Measurements from ENCODE around the gene TMTC2. TPM values are rescaled to one million over a fixed set of nuclear protein-coding genes. Genes with fewer than 3 reads are reported as not detected.

Gene TMTC2
- total RNA-seq, 1 experiment from 2014 or later = 1.7 TPM

DNA sequence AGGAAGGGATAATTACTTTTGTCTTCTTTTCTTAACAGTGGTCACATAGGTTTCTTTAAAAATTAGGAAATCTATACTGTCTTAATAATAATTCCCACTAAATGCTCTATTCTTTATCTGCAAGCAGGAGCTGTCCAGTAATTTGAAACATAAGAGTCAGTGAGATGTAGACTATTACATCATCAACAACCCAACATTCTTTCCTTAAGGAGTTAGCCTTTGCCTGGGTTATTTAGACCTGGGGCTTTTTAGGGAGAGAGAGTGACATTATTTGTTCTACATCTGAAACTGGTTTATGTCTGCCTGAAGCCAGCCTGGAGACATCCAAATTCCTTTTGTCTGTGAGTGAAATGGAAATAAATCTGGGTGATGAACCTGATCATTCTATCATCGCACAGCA lies 294.4 kb downstream of the TMTC2 start:
- ChIA-PET CTCF (no interaction called here), POLR2A (no interaction called here)
- no peaks in the 10 kb centered on the region for H3K9me3 Mint-ChIP-seq (ENCODE audit: unreplicated experiment)
- H3K4me1 Mint-ChIP-seq (ENCODE audit: insufficient read depth, unreplicated experiment) = no peaks in the 10 kb centered on the region
- H3K36me3 Mint-ChIP-seq (ENCODE audit: insufficient read depth, unreplicated experiment) = no peaks in the 10 kb centered on the region
- no TSS peak for BruUV-seq (replicated peaks)
- no peak overlapping the region for H3K4me3 Mint-ChIP-seq (ENCODE audit: unreplicated experiment)
- TF ChIP-seq, protein P1, sequence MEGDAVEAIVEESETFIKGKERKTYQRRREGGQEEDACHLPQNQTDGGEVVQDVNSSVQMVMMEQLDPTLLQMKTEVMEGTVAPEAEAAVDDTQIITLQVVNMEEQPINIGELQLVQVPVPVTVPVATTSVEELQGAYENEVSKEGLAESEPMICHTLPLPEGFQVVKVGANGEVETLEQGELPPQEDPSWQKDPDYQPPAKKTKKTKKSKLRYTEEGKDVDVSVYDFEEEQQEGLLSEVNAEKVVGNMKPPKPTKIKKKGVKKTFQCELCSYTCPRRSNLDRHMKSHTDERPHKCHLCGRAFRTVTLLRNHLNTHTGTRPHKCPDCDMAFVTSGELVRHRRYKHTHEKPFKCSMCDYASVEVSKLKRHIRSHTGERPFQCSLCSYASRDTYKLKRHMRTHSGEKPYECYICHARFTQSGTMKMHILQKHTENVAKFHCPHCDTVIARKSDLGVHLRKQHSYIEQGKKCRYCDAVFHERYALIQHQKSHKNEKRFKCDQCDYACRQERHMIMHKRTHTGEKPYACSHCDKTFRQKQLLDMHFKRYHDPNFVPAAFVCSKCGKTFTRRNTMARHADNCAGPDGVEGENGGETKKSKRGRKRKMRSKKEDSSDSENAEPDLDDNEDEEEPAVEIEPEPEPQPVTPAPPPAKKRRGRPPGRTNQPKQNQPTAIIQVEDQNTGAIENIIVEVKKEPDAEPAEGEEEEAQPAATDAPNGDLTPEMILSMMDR (IDR thresholded peaks at IDR 0.05; ENCODE audit: unreplicated experiment) = no peak
- intact Hi-C loops (cut with micrococcal nuclease) = no loop called here
- H3K27ac Mint-ChIP-seq (ENCODE audit: low read depth, unreplicated experiment) = no peak overlapping the region
- no peaks in the 10 kb centered on the region for H3K27me3 Mint-ChIP-seq (ENCODE audit: insufficient read depth, unreplicated experiment)
- no peak for DNase-seq (ENCODE audit: unreplicated experiment)

DNA sequence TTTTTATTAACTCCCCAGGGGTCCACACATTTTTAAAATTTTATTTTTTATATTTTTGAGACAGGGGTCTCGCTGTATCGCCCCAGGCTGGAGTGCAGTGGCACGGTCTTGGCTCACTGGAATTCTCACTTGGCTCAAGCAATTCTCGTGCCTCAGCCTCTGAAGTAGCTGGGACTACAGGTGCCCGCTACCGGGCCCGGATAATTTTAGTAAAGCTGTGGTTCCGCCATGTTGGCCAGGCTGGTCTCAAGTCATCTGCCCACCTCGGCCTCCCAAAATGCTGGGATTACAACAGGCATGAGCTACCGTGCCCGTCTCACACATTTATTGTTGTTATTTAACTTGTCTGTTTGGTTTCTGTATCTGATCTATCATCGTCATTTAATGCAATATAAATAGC lies 307.4 kb downstream of the TMTC2 start:
- no peak overlapping the region for H3K27ac Mint-ChIP-seq (ENCODE audit: low read depth, unreplicated experiment)
- CTCF ChIA-PET = no interaction called here

DNA sequence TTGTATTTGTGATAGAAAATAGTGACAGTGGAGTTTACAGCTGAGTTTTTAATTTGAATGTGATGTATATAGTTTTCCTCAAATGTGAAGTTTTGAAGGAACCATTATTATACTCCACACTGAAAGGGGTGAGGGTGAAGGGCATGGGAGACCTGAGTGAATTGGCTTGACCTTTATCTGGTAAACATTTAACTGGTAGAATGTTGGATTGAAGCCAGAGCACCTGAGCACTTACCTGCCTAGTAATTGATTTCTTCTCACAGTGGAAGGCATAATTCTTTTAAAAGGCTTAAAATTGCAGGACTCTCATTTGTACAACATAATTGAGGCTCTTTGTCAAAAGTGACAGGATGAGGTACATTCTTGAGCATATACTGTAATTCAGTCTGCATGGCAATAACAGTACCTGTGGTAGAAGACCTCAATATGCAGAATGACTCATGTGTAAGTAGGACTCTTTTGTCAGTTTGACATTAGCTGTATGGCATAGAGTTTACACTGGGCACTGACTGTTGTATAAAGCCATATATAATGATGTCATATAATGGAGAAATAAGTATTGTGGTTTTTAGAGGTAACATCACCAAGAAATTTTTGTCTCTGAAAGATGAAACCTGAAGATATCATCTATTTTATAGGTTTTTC lies 309.6 kb downstream of the TMTC2 start:
- ChIA-PET CTCF (no interaction called here), POLR2A (interaction anchor here (0.6 kb wide), 1 partner anchor 59 kb away, joined by 3 read pairs; no protein-coding TSS in a partner anchor)
- Mint-ChIP-seq H3K27ac (ENCODE audit: low read depth, unreplicated experiment) (no peak overlapping the region), H3K9me3 (ENCODE audit: unreplicated experiment) (peaks cover 7% of the 10 kb centered on the region), H3K27me3 (ENCODE audit: insufficient read depth, unreplicated experiment) (no peaks in the 10 kb centered on the region), H3K36me3 (ENCODE audit: insufficient read depth, unreplicated experiment) (no peaks in the 10 kb centered on the region), H3K4me1 (ENCODE audit: insufficient read depth, unreplicated experiment) (no peaks in the 10 kb centered on the region), H3K4me3 (ENCODE audit: unreplicated experiment) (no peak overlapping the region)
- DNase-seq (ENCODE audit: unreplicated experiment) = no peak
- TF ChIP-seq, protein P1 (IDR thresholded peaks at IDR 0.05; ENCODE audit: unreplicated experiment) = no peak
- intact Hi-C loops (cut with micrococcal nuclease) = no loop called here
- no TSS peak for BruUV-seq (replicated peaks)

More for the DNA sequence above, 307.4 kb downstream of the TMTC2 start:
- no TSS peak for BruUV-seq (replicated peaks)
- no peaks in the 10 kb centered on the region for H3K27me3 Mint-ChIP-seq (ENCODE audit: insufficient read depth, unreplicated experiment)
- H3K36me3 Mint-ChIP-seq (ENCODE audit: insufficient read depth, unreplicated experiment) = no peaks in the 10 kb centered on the region
- H3K4me3 Mint-ChIP-seq (ENCODE audit: unreplicated experiment) = no peak overlapping the region
- TF ChIP-seq, protein P1 (IDR thresholded peaks at IDR 0.05; ENCODE audit: unreplicated experiment) = no peak
- no peak for DNase-seq (ENCODE audit: unreplicated experiment)
- peaks cover 1% of the 10 kb centered on the region for H3K9me3 Mint-ChIP-seq (ENCODE audit: unreplicated experiment)
- no peaks in the 10 kb centered on the region for H3K4me1 Mint-ChIP-seq (ENCODE audit: insufficient read depth, unreplicated experiment)
- intact Hi-C loops (cut with micrococcal nuclease) = no loop called here
- POLR2A ChIA-PET = no interaction called here

DNA sequence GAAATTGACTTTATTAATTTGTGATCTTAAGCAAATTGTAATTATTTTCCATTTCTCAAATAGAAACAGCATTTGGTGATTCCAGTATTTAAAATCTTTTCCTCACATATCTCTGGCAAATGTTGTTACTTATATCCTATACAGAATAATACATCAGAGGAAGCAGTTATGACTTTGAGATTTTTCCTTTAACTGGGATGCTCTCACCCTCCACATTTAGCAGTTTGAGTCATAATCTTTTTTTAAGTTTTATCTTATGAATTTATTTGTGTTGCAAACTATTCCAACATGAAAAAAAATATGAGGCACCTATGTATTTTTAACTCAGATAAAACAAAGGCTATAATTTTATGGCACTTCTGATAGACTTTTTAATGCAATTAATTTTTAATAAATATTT lies 311.8 kb downstream of the TMTC2 start:
- TF ChIP-seq, protein P1 (IDR thresholded peaks at IDR 0.05; ENCODE audit: unreplicated experiment) = no peak
- CTCF ChIA-PET = interaction anchor here (0.6 kb wide), 1 partner anchor 1502 kb away, joined by 3 read pairs; no protein-coding TSS in a partner anchor
- POLR2A ChIA-PET = no interaction called here
- no TSS peak for BruUV-seq (replicated peaks)
- DNase-seq (ENCODE audit: unreplicated experiment) = no peak
- Mint-ChIP-seq H3K4me3 (ENCODE audit: unreplicated experiment) (no peak overlapping the region), H3K9me3 (ENCODE audit: unreplicated experiment) (peaks cover 7% of the 10 kb centered on the region), H3K36me3 (ENCODE audit: insufficient read depth, unreplicated experiment) (no peaks in the 10 kb centered on the region), H3K4me1 (ENCODE audit: insufficient read depth, unreplicated experiment) (no peaks in the 10 kb centered on the region), H3K27ac (ENCODE audit: low read depth, unreplicated experiment) (no peak overlapping the region), H3K27me3 (ENCODE audit: insufficient read depth, unreplicated experiment) (no peaks in the 10 kb centered on the region)
- intact Hi-C loops (cut with micrococcal nuclease) = no loop called here
